WERI-Rb-1 (cell line): ENCODE measurements around the gene GPER1.
A peak's percentile ranks its signal among the peaks of the same experiment; 100 is the strongest.

ENCODE experiments used
- DNase-seq: peaks from one replicate; pipeline ENCODE4 v3.0.0-alpha.2; 2020
- H3K27ac ChIP-seq: fragments of 250-450 bp; sonication (Bioruptor Pico); 2 replicates; pipeline ENCODE4 v1.5.1; 2020; ENCODE audit warnings: mild to moderate bottlenecking, moderate library complexity
- H3K27me3 ChIP-seq: fragments of 250-450 bp; sonication (Bioruptor Pico); 2 replicates; pipeline ENCODE4 v1.5.1; 2021; ENCODE audit warnings: mild to moderate bottlenecking, low read depth, moderate library complexity; ENCODE audit not compliant: insufficient read depth, severe bottlenecking
- H3K36me3 ChIP-seq: fragments of 250-450 bp; sonication (Bioruptor Pico); 2 replicates; pipeline ENCODE4 v1.5.1; 2020; ENCODE audit warnings: mild to moderate bottlenecking, moderate library complexity
- H3K4me3 ChIP-seq: 2 replicates; pipeline ENCODE4 v1.5.1; 2011; ENCODE audit warnings: low read depth, mild to moderate bottlenecking, control low read depth, low read length
- H3K9me3 ChIP-seq: fragments of 250-450 bp; sonication (Bioruptor Pico); 2 replicates; pipeline ENCODE4 v1.5.1; 2021; ENCODE audit warnings: mild to moderate bottlenecking, moderate library complexity; ENCODE audit not compliant: severe bottlenecking
- TF ChIP-seq, protein P1 (sequence below): IDR thresholded peaks from 2 replicates; pipeline ENCODE4 v1.5.1; 2011; ENCODE audit warnings: low read depth, mild to moderate bottlenecking, control low read depth, inconsistent platforms, low read length

Gene GPER1

DNA sequence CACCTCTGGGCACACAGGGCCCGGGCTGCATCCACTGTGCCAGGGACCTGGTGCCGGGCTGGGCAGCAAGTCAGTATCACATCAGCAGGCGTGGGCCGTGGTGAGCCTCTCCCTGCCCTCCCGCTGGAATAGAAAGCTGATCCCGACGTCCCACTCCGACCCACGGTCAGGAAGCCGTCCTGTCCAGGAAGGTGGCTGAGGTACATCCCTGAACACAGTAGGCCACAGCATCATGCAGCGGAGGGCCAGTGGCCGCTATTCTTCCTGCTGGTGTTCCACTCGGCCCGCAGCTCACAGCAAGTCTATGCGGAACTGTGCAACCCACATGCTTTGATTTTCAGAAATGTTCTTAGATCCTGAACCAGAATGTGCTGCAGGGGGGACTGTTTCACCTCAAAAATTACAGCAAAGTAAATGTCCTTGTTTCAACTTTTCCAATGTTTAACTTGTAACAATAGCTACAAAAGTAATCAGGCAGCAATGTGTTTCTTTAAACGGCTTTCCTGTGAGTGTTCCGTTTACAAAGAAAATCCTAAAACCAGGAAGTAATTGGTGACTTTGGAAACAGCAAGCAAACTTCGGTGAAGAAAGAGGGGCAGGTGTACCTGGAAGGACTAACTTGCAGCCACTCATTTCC is 44.2 kb upstream of the GPER1 start:
- H3K27ac ChIP-seq, result peak overlapping the region; percentile 32
- TF ChIP-seq, protein P1, sequence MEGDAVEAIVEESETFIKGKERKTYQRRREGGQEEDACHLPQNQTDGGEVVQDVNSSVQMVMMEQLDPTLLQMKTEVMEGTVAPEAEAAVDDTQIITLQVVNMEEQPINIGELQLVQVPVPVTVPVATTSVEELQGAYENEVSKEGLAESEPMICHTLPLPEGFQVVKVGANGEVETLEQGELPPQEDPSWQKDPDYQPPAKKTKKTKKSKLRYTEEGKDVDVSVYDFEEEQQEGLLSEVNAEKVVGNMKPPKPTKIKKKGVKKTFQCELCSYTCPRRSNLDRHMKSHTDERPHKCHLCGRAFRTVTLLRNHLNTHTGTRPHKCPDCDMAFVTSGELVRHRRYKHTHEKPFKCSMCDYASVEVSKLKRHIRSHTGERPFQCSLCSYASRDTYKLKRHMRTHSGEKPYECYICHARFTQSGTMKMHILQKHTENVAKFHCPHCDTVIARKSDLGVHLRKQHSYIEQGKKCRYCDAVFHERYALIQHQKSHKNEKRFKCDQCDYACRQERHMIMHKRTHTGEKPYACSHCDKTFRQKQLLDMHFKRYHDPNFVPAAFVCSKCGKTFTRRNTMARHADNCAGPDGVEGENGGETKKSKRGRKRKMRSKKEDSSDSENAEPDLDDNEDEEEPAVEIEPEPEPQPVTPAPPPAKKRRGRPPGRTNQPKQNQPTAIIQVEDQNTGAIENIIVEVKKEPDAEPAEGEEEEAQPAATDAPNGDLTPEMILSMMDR, result no peak
- no peaks in the 10 kb centered on the region for H3K36me3 ChIP-seq
- no peaks in the 10 kb centered on the region for H3K9me3 ChIP-seq
- DNase-seq, result no peak
- peak overlapping the region; percentile 37 for H3K4me3 ChIP-seq
- H3K27me3 ChIP-seq, result no peaks in the 10 kb centered on the region

DNA sequence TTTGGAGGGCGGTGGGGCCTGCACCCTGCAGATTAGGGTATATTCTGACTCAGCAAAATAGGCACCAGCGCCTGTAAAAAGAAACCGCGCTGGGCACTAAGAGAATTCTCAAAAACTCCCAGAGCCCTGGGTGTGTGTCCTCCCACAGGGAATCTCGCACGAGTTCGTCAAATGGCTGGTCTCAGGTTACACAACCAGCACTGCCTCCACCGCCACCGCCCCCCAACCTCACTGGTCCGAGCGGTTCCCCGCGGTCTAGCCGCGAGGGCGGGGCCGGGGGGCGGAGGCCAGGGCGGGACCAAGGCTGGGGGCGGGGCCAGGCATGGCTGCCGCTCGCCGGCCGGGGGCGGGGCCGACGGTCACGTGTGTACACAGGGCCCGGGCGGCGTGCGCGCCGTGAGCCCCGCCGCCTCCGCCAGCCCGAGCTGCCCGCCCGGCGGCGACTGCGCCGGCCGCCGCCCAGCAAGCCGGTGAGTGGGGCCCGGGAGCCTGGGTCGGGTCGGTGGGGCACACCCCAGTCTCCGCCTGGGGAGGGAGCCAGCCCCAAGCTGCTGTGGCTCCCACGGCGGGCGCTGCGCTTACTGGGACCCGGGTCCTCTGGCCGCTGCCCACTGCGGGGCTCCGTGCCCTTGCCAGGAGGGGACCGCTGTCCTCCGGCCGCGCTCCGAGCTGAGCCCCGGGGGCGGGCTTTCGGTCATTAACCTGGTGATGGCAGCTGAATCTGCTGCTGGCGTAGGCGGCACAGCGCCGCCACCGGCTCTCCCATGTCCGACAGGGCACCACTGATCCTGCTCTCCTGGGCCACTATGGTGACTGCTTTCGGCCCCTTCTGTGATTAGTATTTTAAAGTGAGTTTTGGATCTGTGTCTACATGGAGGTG is 43.5 kb upstream of the GPER1 start, which contains the start of gene GPR146:
GPR146 (plus strand) TSS at position 358 of the 880 bp plus-strand sequence. CDS start 12,970 bp downstream, outside the sequence.
- peak within 1 kb of the TSS; percentile 61 for H3K27ac ChIP-seq
- H3K36me3 ChIP-seq, result no peaks in the 10 kb centered on the region
- H3K4me3 ChIP-seq, result peak within 1 kb of the TSS; percentile 53
- H3K27me3 ChIP-seq, result no peaks in the 10 kb centered on the region
- H3K9me3 ChIP-seq, result no peaks in the 10 kb centered on the region
- TF ChIP-seq, protein P1, result peak; percentile 86
- DNase-seq, result peak; percentile 94

DNA sequence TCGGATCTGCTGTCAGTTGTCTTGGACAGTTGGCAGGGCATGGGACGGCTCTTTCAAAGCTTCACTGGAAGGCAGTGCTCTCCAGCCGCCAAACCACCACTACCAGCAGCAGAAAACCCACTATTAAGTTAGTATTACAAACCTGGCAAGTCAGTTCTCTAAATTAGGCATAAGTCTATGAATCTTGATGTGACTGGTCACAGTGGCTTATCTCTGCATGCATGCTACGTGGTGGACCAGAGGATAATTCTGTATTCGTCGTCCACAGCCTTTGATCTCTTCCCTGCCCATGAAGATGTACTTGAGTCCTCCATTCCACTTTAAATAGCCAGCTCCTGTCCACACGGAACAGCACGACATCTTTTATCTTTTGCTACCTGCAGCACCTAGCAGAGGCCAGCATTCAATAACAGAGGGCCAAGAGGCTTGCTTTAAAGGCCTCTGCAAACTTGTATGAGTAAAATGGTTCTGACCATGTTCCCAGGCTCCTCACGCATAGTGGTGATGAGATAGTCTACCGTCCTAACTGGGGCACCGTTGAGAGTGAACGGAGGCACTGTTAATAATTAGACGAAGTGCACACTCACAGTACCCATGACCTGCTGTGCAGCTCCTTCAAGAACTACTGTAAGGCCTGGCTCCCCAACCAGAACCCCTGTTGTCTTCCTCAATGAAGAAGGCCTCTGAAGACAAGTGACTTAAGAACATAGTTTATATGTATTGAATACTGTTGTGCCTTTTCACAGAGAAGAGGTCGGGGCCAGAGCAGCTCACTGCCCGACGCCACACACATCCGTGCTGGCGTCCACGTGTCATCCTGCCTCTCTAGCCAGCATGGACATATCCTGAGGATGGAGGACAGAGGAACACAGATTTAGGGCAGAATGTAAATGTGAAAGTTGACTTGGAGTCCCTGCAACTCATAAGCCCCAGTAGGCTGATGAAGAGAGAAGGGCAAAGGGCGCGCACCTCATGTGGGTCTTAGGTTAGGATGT is 42.5 kb upstream of the GPER1 start:
- no peaks in the 10 kb centered on the region for H3K27me3 ChIP-seq
- H3K9me3 ChIP-seq, result no peaks in the 10 kb centered on the region
- TF ChIP-seq, protein P1, result no peak
- no peak for DNase-seq
- peak overlapping the region; percentile 53 for H3K4me3 ChIP-seq
- H3K27ac ChIP-seq, result peak overlapping the region; percentile 61
- H3K36me3 ChIP-seq, result no peaks in the 10 kb centered on the region

DNA sequence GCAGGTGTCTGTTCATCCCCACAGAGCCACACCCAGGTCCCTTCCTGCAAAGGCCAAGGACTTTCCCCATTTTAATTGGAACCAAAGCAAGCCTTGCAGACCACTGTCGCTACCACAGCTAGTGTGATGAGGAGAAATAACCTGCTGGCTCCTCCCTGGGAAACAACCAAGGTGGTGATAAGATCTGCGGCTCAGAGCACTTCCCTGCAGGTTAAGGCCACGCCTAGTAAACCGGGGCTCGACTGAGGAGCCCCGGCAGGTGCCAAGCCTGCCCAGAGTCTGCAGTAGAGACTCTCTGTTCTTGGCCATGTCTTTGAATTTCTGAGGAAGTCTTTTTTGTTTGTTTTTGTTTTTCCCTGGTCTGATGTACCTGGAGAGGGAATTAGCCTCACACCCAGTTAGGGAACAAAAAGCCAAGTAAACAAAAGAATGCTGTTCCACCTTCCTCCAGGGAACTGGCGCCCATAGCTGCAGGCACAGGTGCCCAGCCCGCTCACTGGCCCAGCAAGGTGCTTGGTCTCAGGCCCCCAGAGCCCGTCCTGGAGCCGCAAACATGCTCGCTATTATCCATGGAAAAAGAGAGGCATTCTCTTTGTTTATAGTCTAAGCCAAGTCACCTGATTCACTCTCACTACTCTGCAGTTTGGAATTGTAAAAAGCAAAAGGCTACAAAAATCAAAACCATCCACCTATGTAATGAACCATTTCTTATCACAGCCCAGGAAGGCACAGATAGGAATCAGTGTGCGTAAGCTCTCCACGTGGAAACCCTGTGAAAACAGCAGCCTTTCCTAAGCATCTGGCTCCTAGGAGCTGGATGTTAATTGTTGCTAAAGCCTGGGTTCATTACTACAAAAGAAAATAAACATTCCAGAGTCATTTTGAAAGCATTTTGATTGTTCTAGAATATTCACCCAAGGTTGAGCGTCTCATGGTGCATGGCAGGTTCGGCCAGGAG is 40.9 kb upstream of the GPER1 start:
- H3K27ac ChIP-seq, result no peak overlapping the region
- no peak overlapping the region for H3K4me3 ChIP-seq
- H3K27me3 ChIP-seq, result no peaks in the 10 kb centered on the region
- no peaks in the 10 kb centered on the region for H3K36me3 ChIP-seq
- DNase-seq, result no peak
- no peaks in the 10 kb centered on the region for H3K9me3 ChIP-seq
- TF ChIP-seq, protein P1, result no peak
